Spleen (tissue), 7 donors: Measurements from ENCODE around the gene ABTB2.

Source experiments
- POLR2A ChIP-seq, 3 donors: fragments of 450-650 bp; IDR thresholded peaks; one replicate each; pipeline ENCODE4 v1.5.1; 2017; ENCODE audit warnings: antibody characterized with exemption in 3 of 3, mild to moderate bottlenecking in 1 of 3
- POLR2AphosphoS5 ChIP-seq, 3 donors: sonication (generic); formaldehyde crosslinking; IDR thresholded peaks; one replicate each; pipeline ENCODE4 v1.5.1; 2017; ENCODE audit warnings: antibody characterized with exemption in 3 of 3
- TF ChIP-seq, protein P1 (sequence below), 11 experiments: fragments of 200-600 bp in 7 of 11; fragments of 450-650 bp in 4 of 11; sonication (generic) in 4 of 11; IDR thresholded peaks in 8 of 11; conservative IDR thresholded peaks in 3 of 11; 1 replicate in 7 of 11; 2 replicates in 4 of 11; pipeline versions ENCODE4 v1.4.0 to v1.8.0; 2016 to 2021; ENCODE audit warnings: antibody characterized with exemption in 11 of 11, inconsistent platforms in 4 of 11, mild to moderate bottlenecking in 1 of 11
- donor health status: DM: no; HTN: no; CAD: no; lungs with moderate emphysema.
- donor health status: DM: no; HTN: no; CAD: no.
- donor health status: DM: no; HTN: no; CAD: no.

DNA sequence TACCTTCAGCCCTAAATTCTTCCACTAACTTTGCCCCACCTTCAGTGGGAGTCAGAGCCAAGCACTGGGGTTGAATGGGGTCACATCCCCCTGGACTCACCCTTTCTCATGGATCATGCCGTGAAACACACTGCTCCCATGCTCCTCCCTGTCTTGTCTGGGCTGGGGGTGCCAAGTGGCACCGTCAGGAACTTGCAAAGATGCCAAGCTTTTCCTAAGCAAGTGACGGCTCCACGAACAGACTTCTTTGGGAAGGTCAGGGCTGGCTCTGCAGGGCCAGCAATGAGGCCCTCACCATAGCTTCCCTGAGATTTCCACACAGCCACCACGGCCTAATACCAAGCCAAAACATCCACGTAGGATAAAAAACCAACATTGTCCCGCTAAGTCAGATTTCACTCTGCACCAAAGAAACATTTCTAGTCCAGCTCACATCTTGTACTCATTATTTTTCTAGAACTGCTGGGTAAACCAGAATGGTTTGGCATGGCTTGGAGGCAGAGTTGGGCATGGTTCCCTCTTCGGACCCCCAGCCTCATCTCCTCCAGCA, 175.9 kb downstream of the ABTB2 start:
- TF ChIP-seq, protein P1, sequence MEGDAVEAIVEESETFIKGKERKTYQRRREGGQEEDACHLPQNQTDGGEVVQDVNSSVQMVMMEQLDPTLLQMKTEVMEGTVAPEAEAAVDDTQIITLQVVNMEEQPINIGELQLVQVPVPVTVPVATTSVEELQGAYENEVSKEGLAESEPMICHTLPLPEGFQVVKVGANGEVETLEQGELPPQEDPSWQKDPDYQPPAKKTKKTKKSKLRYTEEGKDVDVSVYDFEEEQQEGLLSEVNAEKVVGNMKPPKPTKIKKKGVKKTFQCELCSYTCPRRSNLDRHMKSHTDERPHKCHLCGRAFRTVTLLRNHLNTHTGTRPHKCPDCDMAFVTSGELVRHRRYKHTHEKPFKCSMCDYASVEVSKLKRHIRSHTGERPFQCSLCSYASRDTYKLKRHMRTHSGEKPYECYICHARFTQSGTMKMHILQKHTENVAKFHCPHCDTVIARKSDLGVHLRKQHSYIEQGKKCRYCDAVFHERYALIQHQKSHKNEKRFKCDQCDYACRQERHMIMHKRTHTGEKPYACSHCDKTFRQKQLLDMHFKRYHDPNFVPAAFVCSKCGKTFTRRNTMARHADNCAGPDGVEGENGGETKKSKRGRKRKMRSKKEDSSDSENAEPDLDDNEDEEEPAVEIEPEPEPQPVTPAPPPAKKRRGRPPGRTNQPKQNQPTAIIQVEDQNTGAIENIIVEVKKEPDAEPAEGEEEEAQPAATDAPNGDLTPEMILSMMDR (IDR thresholded peaks at IDR 0.05 in 8 of 11, conservative IDR thresholded peaks at IDR 0.05 in 3 of 11), result no peak
- TF ChIP-seq POLR2AphosphoS5 (IDR thresholded peaks at IDR 0.05), result no peak
- TF ChIP-seq POLR2A (IDR thresholded peaks at IDR 0.05), result no peak
